BLaER1 (cell line): ENCODE measurements around the gene RIPPLY3.
"Not testable (repeated sequence)": the region's sequence is repeated elsewhere in the genome, so short reads cannot be mapped to it uniquely, and the experiment has no call there.

Experiments used
- H3K27ac ChIP-seq: shearing (Covaris generic); formaldehyde crosslinking; 2 replicates; pipeline ENCODE4 v1.8.1; 2022
- H3K27me3 ChIP-seq: shearing (Covaris generic); formaldehyde crosslinking; 2 replicates; pipeline ENCODE4 v1.8.1; 2022
- H3K36me3 ChIP-seq: shearing (Covaris generic); formaldehyde crosslinking; 2 replicates; pipeline ENCODE4 v1.8.1; 2022
- H3K4me1 ChIP-seq: shearing (Covaris generic); formaldehyde crosslinking; 2 replicates; pipeline ENCODE4 v1.8.1; 2022
- H3K4me2 ChIP-seq: shearing (Covaris generic); formaldehyde crosslinking; 2 replicates; pipeline ENCODE4 v1.8.1; 2022
- H3K4me3 ChIP-seq: shearing (Covaris generic); formaldehyde crosslinking; 2 replicates; pipeline ENCODE4 v1.8.1; 2022
- H3K9ac ChIP-seq: shearing (Covaris generic); formaldehyde crosslinking; 2 replicates; pipeline ENCODE4 v1.8.1; 2022
- H3K9me3 ChIP-seq: shearing (Covaris generic); formaldehyde crosslinking; 2 replicates; pipeline ENCODE4 v1.8.1; 2022
- H4K20me1 ChIP-seq: shearing (Covaris generic); formaldehyde crosslinking; 2 replicates; pipeline ENCODE4 v1.8.1; 2022
- Cebpa-rat ChIP-seq: shearing (Covaris generic); IDR thresholded peaks from 2 replicates; pipeline ENCODE4 v1.8.1; 2022

The RIPPLY3 gene

DNA sequence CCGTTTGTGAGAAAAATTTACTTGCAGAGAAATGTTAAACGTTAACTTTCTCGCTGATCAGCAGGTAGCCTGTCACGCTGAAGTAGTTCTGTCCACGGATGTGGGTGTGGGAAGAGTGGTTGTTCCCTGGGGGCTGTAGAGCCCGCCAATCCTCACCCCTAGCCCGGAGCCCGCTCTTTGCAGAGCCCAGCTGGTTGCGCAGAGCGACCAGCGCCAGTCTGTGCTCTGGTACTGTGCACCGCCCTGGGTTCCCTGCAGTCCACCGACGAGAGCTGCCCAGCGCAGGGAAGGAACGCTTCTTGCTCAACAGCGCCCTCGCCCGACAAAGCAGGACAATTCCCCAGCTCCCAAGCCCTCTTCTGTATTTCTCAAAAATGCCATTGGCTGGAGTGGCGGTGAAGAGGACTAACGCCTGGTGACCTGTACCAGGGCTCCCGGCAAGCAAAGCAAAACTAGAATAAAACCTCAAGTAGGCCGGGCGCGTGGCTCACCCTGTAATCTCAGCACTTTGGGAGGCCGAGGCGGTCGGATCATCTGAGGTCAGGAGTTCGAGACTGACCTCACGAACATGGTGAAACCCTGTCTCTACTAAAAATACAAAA, 3.3 kb downstream of the RIPPLY3 start:
- Histone ChIP-seq H3K9me3 (0 out of 2 replicates have a peak, but pooled peaks cover 7% of the 10 kb centered on the region), H3K27me3 (peaks cover 41% of the 10 kb centered on the region), H3K27ac (no peak overlapping the region), H3K4me1 (peaks cover 28% of the 10 kb centered on the region), H3K36me3 (no peaks in the 10 kb centered on the region), H4K20me1 (no peaks in the 10 kb centered on the region), H3K4me3 (peak overlapping the region; percentile 30), H3K9ac (0 out of 2 replicates have a peak overlapping the region, but pooled peaks have one; percentile 4), H3K4me2 (peak overlapping the region; percentile 79)
- TF ChIP-seq Cebpa-rat, result no peak

DNA sequence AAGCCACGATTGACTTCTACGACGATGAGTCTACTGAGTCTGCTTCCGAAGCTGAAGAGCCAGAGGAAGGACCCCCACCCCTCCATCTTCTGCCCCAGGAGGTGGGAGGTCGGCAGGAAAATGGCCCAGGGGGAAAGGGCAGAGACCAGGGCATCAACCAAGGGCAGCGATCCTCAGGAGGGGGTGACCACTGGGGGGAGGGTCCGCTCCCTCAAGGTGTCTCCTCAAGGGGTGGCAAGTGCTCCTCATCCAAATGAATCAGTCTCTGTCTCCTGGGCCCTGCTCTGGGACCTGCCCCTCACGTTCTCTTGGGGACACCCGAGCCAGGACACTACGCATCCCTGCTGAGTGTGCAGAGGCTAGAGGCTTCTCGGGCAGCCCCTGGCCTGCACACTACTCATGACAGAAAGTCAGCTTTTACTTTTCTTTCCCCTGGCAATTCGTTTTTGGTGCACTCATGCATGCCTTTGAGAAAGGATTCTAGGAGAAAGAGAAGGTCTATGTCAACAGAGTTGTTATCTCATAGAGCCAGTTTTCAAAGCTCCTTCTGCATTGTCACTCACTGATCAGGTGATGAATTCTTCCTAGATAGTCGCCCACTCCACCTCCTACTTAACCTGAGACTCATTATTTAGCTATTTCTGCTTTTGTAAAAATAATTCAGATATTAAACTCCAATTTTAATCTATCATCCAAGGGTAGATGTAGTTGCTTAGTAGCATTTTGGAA, 11.6 kb downstream of the RIPPLY3 start:
- H3K4me3 ChIP-seq, result no peak overlapping the region

DNA sequence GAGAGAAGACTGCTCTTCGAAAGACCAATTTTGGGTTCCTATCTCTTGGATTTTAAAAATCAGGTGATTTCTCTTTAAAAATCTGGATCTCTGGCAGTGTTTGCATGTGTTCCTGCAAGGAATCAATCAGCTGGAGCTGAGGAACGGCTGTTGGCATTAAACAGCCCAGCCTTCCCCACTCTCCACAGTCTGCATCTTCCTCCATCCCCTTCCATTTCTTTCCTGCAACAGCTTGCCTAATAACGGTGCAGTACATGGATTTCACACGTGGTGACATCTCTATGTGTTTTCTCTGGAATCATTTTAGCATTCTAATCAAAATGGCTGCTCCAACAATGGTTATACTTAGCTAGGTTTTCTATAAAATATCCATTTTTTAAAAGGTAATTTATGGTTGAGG, 20.0 kb downstream of the RIPPLY3 start:
- H3K9ac ChIP-seq, result no peak overlapping the region
- H3K36me3 ChIP-seq, result no peaks in the 10 kb centered on the region
- TF ChIP-seq Cebpa-rat, result no peak
- no peaks in the 10 kb centered on the region for H3K9me3 ChIP-seq
- H3K4me1 ChIP-seq, result no peaks in the 10 kb centered on the region
- H4K20me1 ChIP-seq, result no peaks in the 10 kb centered on the region
- H3K4me3 ChIP-seq, result no peak overlapping the region
- H3K27ac ChIP-seq, result no peak overlapping the region
- no peak overlapping the region for H3K4me2 ChIP-seq
- H3K27me3 ChIP-seq, result no peaks in the 10 kb centered on the region

More for the DNA sequence above, 11.6 kb downstream of the RIPPLY3 start:
- no peaks in the 10 kb centered on the region for H3K4me1 ChIP-seq
- no peaks in the 10 kb centered on the region for H4K20me1 ChIP-seq
- no peak overlapping the region for H3K9ac ChIP-seq
- no peak overlapping the region for H3K27ac ChIP-seq
- H3K36me3 ChIP-seq, result no peaks in the 10 kb centered on the region
- H3K9me3 ChIP-seq, result no peaks in the 10 kb centered on the region
- H3K27me3 ChIP-seq, result no peaks in the 10 kb centered on the region
- no peak overlapping the region for H3K4me2 ChIP-seq
- no peak for TF ChIP-seq Cebpa-rat

DNA sequence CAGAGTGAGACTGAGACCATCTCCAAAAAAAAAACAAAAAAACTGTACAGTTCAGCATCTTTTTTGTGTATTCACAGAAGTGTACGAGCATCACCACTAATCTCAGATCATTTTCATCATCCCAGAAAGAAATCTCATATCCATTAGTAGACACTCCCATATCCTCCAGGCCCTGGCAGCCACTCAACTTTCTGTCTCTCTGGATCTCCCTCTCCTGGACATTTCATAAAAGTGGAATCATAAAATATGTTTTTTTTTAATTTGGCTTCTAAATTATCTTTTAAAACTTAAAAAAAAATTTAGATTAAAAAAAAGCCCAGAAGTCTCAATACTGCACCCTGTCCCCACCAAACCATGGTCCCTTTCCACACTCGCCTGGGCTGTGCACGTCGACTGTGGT, 22.1 kb downstream of the RIPPLY3 start:
- no peaks in the 10 kb centered on the region for H4K20me1 ChIP-seq
- H3K9me3 ChIP-seq, result no peaks in the 10 kb centered on the region
- H3K9ac ChIP-seq, result no peak overlapping the region
- H3K27me3 ChIP-seq, result no peaks in the 10 kb centered on the region
- no peak overlapping the region for H3K27ac ChIP-seq
- no peak overlapping the region for H3K4me2 ChIP-seq
- peaks cover 9% of the 10 kb centered on the region for H3K4me1 ChIP-seq
- no peak for TF ChIP-seq Cebpa-rat
- no peaks in the 10 kb centered on the region for H3K36me3 ChIP-seq
- H3K4me3 ChIP-seq, result no peak overlapping the region

DNA sequence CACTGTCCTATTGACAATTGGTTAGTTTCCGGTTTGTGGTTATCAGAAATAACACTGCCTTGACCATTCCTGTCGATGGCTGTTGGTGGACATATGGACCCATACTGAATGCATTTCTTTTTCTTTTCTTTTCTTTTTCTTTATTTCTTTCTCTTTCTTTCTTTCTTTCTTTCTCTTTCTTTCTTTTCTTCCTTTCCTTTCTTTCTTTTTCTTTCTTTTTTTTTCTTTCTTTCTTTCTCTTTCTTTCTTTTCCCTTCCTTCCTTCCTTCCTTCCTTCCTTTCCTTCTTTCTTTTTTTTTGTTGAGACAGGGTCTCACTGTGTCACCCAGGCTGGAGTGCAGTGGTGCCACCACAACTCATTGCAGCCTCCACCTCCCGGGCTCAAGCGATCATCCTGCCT, 24.4 kb downstream of the RIPPLY3 start:
- TF ChIP-seq Cebpa-rat, result no peak
- H3K9me3 ChIP-seq, result no peaks in the 10 kb centered on the region
- H3K4me1 ChIP-seq, result peaks cover 9% of the 10 kb centered on the region

DNA sequence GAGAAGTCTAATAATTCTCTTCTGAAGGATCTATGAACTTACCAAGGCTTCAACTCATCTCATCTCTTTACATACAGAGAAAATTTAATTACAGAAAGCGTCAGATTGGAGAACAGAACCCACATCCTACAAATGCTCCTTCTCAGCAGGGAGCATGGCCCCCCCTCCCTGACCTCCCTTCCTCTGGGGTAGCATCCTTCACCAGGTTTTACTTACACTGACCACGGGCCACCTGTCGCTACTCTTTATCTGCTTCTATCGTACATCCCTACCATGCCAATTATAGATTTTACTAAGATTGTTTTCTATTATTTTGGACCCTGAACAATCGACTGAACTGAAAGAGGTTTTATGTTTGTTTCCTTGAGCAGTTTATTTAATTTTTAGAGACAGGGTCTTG, 25.8 kb downstream of the RIPPLY3 start:
- no peak for TF ChIP-seq Cebpa-rat
- peak overlapping the region; percentile 6; the same call in 1 of the 2 replicates for H3K4me2 ChIP-seq

More for the DNA sequence above, 24.4 kb downstream of the RIPPLY3 start:
- no peaks in the 10 kb centered on the region for H4K20me1 ChIP-seq
- H3K36me3 ChIP-seq, result no peaks in the 10 kb centered on the region
- H3K9ac ChIP-seq, result no peak overlapping the region
- no peak overlapping the region for H3K27ac ChIP-seq
- H3K4me2 ChIP-seq, result no peak overlapping the region
- no peak overlapping the region for H3K4me3 ChIP-seq
- no peaks in the 10 kb centered on the region for H3K27me3 ChIP-seq

DNA sequence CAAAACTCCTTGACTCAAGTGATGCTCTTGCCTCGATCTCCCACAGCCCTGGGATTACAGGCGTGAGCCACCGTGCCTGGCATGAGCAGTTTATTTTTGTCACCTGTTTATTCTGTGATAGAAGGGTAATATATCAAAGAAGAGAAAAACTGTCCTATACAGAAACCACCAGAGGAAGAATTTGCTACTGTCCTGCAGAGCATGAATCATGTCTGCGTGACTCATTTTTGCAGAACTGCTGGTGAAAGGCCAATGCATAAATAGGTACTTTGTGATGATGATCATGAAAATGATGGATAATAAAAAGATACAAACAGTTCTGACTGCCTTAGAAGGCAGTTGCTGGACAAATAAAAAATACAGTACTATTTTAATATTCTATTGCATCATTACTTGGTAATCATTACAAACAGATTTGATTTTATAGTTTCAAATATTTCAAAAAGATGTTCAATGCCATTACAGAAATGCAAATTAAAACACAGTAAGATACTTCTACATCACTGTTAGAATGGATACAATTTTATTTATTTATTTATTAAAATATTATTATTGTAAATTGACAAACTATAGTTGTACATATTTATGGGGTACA, 26.5 kb downstream of the RIPPLY3 start:
- H3K4me1 ChIP-seq, result peaks cover 9% of the 10 kb centered on the region
- H3K9me3 ChIP-seq, result no peaks in the 10 kb centered on the region
- no peak for TF ChIP-seq Cebpa-rat
- no peak overlapping the region for H3K27ac ChIP-seq
- H4K20me1 ChIP-seq, result no peaks in the 10 kb centered on the region
- H3K4me2 ChIP-seq, result peak overlapping the region; percentile 6; the same call in 1 of the 2 replicates
- no peaks in the 10 kb centered on the region for H3K27me3 ChIP-seq
- H3K4me3 ChIP-seq, result no peak overlapping the region
- H3K9ac ChIP-seq, result no peak overlapping the region
- H3K36me3 ChIP-seq, result no peaks in the 10 kb centered on the region

More for the DNA sequence above, 25.8 kb downstream of the RIPPLY3 start:
- no peaks in the 10 kb centered on the region for H3K9me3 ChIP-seq
- no peaks in the 10 kb centered on the region for H4K20me1 ChIP-seq
- no peak overlapping the region for H3K4me3 ChIP-seq
- peaks cover 9% of the 10 kb centered on the region for H3K4me1 ChIP-seq
- no peak overlapping the region for H3K9ac ChIP-seq
- H3K27me3 ChIP-seq, result no peaks in the 10 kb centered on the region
- H3K27ac ChIP-seq, result no peak overlapping the region
- no peaks in the 10 kb centered on the region for H3K36me3 ChIP-seq

DNA sequence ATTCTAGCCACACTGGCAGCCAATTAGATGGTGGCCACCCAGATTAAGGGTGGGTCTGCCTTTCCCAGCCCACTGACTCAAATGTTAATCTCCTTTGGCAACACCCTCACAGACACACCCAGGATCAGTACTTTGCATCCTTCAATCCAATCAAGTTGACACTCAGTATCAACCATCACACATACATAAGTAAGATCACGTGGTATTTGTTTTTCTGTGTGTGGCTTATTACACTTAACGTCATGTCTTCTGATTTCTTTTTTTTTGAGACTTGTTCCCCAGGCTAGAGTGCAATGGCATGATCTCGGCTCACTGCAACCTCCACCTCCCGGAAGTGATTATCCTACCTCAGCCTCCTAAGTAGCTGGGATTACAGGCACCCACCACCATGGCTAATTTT, 27.9 kb downstream of the RIPPLY3 start:
- not testable (repeated sequence) for H3K36me3 ChIP-seq, H4K20me1 ChIP-seq, H3K4me2 ChIP-seq, H3K27me3 ChIP-seq, H3K4me1 ChIP-seq, H3K27ac ChIP-seq, H3K4me3 ChIP-seq, H3K9ac ChIP-seq, H3K9me3 ChIP-seq

DNA sequence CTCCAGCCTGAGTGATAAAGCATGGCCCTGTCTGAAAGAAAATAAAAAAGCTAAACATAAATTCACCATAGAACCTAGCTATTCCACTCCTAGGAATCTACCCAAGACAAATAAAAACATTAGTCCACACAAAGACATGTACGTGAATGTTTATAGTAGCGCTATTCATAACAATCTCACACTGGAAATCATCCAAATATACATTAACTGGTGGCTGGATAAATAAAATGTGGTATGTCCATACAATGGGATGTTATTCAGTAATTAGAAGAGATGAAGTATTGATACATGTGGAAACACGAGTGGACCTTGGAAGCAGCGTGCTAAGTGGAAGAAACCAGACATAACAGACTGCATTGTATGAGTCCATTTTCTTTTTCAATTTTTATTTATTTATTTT, 29.7 kb downstream of the RIPPLY3 start:
- no peak overlapping the region for H3K27ac ChIP-seq
- no peak overlapping the region for H3K4me3 ChIP-seq
- no peaks in the 10 kb centered on the region for H3K9me3 ChIP-seq
- H3K4me2 ChIP-seq, result no peak overlapping the region
- H3K9ac ChIP-seq, result no peak overlapping the region
- H3K4me1 ChIP-seq, result peaks cover 9% of the 10 kb centered on the region
- TF ChIP-seq Cebpa-rat, result no peak
- H4K20me1 ChIP-seq, result no peaks in the 10 kb centered on the region
- no peaks in the 10 kb centered on the region for H3K27me3 ChIP-seq
- H3K36me3 ChIP-seq, result no peaks in the 10 kb centered on the region

DNA sequence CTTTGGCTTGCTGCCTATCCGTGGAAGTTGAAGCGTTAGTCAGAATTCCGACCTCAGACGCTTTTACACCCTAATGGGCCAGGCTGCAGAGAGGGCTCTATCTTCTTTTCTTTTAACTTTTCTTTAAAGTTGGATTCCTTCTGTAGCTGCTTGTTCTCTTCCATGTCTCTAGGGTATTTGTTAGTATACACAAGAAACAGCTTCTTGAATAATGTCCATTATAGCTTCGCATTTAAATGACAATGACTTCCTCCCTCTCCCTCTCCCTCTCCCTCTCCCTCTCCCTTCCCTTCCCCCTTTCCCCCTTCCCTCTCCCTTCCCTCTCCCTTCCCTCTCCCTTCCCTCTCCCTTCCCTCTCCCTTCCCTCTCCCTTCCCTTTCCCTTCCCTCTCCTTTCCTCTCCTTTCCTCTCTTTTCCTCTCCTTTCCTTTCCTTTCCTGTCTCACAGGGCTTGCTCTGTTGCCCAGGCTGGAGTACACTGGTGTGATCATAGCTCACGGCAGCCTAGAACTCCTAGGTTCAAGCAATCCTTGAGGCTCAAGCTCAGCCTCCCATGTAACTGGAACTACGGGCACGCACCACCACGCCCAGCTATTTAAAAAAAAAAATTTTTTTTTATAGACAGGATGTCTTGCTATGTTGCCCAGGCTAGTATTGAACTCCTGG, 33.0 kb downstream of the RIPPLY3 start:
- H3K9ac ChIP-seq, result no peak overlapping the region
- H3K4me3 ChIP-seq, result no peak overlapping the region
- no peak overlapping the region for H3K27ac ChIP-seq
- no peaks in the 10 kb centered on the region for H3K27me3 ChIP-seq
- H3K36me3 ChIP-seq, result no peaks in the 10 kb centered on the region
- no peak overlapping the region for H3K4me2 ChIP-seq
- peaks cover 33% of the 10 kb centered on the region for H3K4me1 ChIP-seq
- TF ChIP-seq Cebpa-rat, result no peak
- no peaks in the 10 kb centered on the region for H3K9me3 ChIP-seq
- no peaks in the 10 kb centered on the region for H4K20me1 ChIP-seq
